MM.1S (cell line): ENCODE results near the gene BTBD9.

Experiments
- DNase-seq: peaks from one replicate; pipeline ENCODE4 v3.0.0-alpha.2; 2015
- H2AFZ ChIP-seq: fragments of 300-600 bp; sonication (generic); 2 replicates; pipeline ENCODE4 v1.6.0; 2016; ENCODE audit warnings: antibody characterized with exemption, low read length
- H3F3A ChIP-seq: fragments of 300-600 bp; sonication (generic); 2 replicates; pipeline ENCODE4 v1.6.1; 2016; ENCODE audit warnings: mild to moderate bottlenecking, antibody characterized with exemption, low read length, moderate library complexity, mixed read lengths; ENCODE audit not compliant: insufficient read depth
- H3K27ac ChIP-seq: fragments of 300-600 bp; sonication (generic); 2 replicates; pipeline ENCODE4 v1.5.1; 2016; ENCODE audit warnings: mild to moderate bottlenecking, low read length
- H3K27me3 ChIP-seq: fragments of 300-600 bp; sonication (generic); replicated peaks from 2 replicates; pipeline ENCODE4 v1.6.0; 2016; ENCODE audit warnings: low read length; ENCODE audit not compliant: insufficient read depth
- H3K36me3 ChIP-seq: fragments of 300-600 bp; sonication (generic); replicated peaks from 2 replicates; pipeline ENCODE4 v1.6.1; 2016; ENCODE audit warnings: mild to moderate bottlenecking, low read length, mixed read lengths; ENCODE audit not compliant: insufficient read depth
- H3K4me1 ChIP-seq: fragments of 300-600 bp; sonication (generic); 2 replicates; pipeline ENCODE4 v1.6.1; 2016; ENCODE audit warnings: low read length, mixed read lengths
- H3K4me2 ChIP-seq: fragments of 300-600 bp; sonication (generic); 2 replicates; pipeline ENCODE4 v1.6.0; 2016; ENCODE audit warnings: low read depth, low read length
- H3K4me3 ChIP-seq: fragments of 300-600 bp; sonication (generic); 2 replicates; pipeline ENCODE4 v1.5.1; 2016; ENCODE audit warnings: low read length, mixed read lengths
- H3K79me2 ChIP-seq: fragments of 300-600 bp; sonication (generic); 2 replicates; pipeline ENCODE4 v1.6.1; 2016; ENCODE audit warnings: mixed run types, low read length, mixed read lengths
- H3K9ac ChIP-seq: fragments of 300-600 bp; sonication (generic); 2 replicates; pipeline ENCODE4 v1.6.1; 2016; ENCODE audit warnings: low read length, mixed read lengths
- H3K9me2 ChIP-seq: fragments of 300-600 bp; sonication (generic); replicated peaks from 2 replicates; pipeline ENCODE4 v1.6.1; 2016; ENCODE audit warnings: mild to moderate bottlenecking, low read length, mixed read lengths; ENCODE audit not compliant: insufficient read depth
- H3K9me3 ChIP-seq: fragments of 300-600 bp; sonication (generic); replicated peaks from 2 replicates; pipeline ENCODE4 v1.6.1; 2016; ENCODE audit warnings: mild to moderate bottlenecking, low read length, mixed read lengths; ENCODE audit not compliant: insufficient read depth
- H4K20me1 ChIP-seq: fragments of 300-600 bp; sonication (generic); 2 replicates; pipeline ENCODE4 v1.6.1; 2016; ENCODE audit warnings: mild to moderate bottlenecking, low read length, moderate library complexity, mixed read lengths; ENCODE audit not compliant: insufficient read depth
- EZH2 ChIP-seq: fragments of 300-600 bp; sonication (generic); optimal IDR thresholded peaks from 2 replicates; pipeline ENCODE3; 2017; ENCODE audit warnings: low read depth, mild to moderate bottlenecking, antibody characterized with exemption, low read length, mixed read lengths
- EZH2phosphoT487 ChIP-seq: fragments of 300-600 bp; sonication (generic); IDR thresholded peaks from 2 replicates; pipeline ENCODE4 v1.6.1; 2018; ENCODE audit warnings: antibody characterized with exemption, low read length
- TF ChIP-seq, protein P1 (sequence below): fragments of 300-600 bp; sonication (generic); IDR thresholded peaks from 2 replicates; pipeline ENCODE4 v1.5.1; 2016; ENCODE audit warnings: antibody characterized with exemption, low read length, mixed read lengths

Gene BTBD9

DNA sequence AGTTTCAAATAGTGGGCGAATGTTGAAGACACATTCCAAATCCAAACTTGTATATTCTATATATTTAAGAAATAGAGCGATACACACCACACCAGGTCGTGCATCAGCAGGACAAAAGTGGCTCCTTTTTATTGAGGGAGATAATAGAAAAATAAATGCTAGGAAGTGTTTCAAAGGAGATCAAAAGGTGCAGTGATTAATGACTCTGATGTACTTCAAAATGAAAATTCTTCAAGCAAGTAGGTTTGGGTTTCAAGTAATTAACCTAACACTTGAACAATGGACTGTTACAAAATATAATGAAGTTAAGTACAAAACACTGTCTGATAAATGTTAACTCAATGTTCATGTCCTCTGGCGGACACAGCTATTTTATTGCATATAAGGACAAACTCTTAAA is 185.9 kb downstream of the BTBD9 start:
- Histone ChIP-seq H3K36me3 (no peaks in the 10 kb centered on the region), H3F3A (no peaks in the 10 kb centered on the region), H3K4me2 (no peak overlapping the region), H3K9me3 (no peaks in the 10 kb centered on the region), H3K9ac (no peak overlapping the region), H3K4me3 (no peak overlapping the region), H3K9me2 (no peaks in the 10 kb centered on the region), H2AFZ (no peak overlapping the region), H3K27ac (no peak overlapping the region), H3K27me3 (no peaks in the 10 kb centered on the region), H4K20me1 (no peaks in the 10 kb centered on the region), H3K79me2 (no peaks in the 10 kb centered on the region), H3K4me1 (no peaks in the 10 kb centered on the region)
- DNase-seq = no peak
- TF ChIP-seq EZH2phosphoT487 = no peak
- TF ChIP-seq EZH2 = no peak
- TF ChIP-seq, protein P1, sequence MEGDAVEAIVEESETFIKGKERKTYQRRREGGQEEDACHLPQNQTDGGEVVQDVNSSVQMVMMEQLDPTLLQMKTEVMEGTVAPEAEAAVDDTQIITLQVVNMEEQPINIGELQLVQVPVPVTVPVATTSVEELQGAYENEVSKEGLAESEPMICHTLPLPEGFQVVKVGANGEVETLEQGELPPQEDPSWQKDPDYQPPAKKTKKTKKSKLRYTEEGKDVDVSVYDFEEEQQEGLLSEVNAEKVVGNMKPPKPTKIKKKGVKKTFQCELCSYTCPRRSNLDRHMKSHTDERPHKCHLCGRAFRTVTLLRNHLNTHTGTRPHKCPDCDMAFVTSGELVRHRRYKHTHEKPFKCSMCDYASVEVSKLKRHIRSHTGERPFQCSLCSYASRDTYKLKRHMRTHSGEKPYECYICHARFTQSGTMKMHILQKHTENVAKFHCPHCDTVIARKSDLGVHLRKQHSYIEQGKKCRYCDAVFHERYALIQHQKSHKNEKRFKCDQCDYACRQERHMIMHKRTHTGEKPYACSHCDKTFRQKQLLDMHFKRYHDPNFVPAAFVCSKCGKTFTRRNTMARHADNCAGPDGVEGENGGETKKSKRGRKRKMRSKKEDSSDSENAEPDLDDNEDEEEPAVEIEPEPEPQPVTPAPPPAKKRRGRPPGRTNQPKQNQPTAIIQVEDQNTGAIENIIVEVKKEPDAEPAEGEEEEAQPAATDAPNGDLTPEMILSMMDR = no peak

DNA sequence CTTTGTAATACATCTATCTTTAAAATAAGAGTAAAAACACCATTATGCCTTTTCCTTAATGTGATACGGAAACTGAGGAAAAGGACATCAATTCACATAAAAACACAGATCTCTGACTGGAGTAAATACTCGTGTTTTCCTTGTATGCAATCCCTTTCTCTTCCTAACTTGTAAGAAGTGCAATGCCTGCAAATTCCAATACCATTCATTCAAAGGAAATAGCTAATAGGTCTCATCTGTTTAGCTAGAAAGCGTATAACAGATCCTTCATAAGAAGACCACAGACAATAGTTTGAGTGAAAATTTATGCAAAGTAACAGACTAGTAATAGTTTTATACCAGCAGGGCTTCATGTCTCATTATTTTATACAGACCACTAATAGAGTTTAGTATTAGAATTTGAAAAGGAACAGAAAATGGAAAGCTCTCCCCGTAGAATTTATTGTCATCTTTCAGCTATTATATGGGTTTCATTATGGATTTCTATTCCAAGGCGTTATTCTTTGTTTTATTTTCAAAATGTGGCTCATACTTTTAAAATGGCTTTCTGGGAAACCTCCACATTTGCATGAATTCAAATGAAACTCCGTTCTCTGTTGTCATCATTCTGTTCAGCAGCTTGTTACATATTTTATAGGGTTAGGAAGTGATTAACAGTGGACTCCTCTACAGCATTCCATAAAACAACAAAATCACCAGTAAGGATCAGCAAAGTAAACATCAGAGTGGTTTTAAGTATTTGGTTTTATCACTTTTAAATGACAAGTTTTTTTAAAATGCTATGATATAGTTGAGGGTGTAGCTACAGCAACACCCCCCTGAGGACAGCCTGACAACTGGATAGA is 186.7 kb downstream of the BTBD9 start:
- no peaks in the 10 kb centered on the region for H3K27me3 ChIP-seq
- H3F3A ChIP-seq = no peaks in the 10 kb centered on the region
- DNase-seq = no peak
- no peak overlapping the region for H3K4me3 ChIP-seq
- no peak overlapping the region for H3K27ac ChIP-seq
- H3K79me2 ChIP-seq = no peaks in the 10 kb centered on the region
- no peak overlapping the region for H3K9ac ChIP-seq
- no peaks in the 10 kb centered on the region for H3K9me2 ChIP-seq
- TF ChIP-seq, protein P1 = no peak
- TF ChIP-seq EZH2 (no peak), EZH2phosphoT487 (no peak)
- H3K9me3 ChIP-seq = no peaks in the 10 kb centered on the region
- H3K36me3 ChIP-seq = no peaks in the 10 kb centered on the region
- H3K4me2 ChIP-seq = no peak overlapping the region
- no peaks in the 10 kb centered on the region for H4K20me1 ChIP-seq
- H2AFZ ChIP-seq = no peak overlapping the region
- H3K4me1 ChIP-seq = no peaks in the 10 kb centered on the region

DNA sequence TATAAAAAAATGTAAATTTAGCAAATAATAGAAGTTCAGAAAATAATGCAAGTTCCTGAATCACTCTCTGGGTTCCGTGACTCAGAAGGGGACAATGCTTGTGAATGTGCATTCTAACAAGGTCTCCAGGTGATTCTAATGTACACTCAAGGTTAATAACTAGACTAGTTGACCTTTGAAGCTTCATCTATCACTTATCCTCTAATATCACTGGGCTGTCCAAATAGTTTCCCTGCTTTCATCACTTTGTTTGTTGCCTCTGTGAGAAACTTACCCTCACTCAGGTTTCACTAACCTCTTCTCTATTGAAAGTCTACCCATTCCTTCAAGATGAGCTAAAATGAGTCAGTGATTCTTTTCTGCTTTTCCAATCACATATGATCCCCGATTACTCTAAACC is 189.0 kb downstream of the BTBD9 start:
- H4K20me1 ChIP-seq = no peaks in the 10 kb centered on the region
- H3K27me3 ChIP-seq = no peaks in the 10 kb centered on the region
- no peak overlapping the region for H3K4me3 ChIP-seq
- H3K4me1 ChIP-seq = no peaks in the 10 kb centered on the region
- H3K27ac ChIP-seq = no peak overlapping the region
- H3K4me2 ChIP-seq = no peak overlapping the region
- TF ChIP-seq, protein P1 = no peak
- TF ChIP-seq EZH2phosphoT487 (no peak), EZH2 (no peak)
- H3K9me3 ChIP-seq = no peaks in the 10 kb centered on the region
- H2AFZ ChIP-seq = no peak overlapping the region
- no peaks in the 10 kb centered on the region for H3K79me2 ChIP-seq
- H3K9ac ChIP-seq = no peak overlapping the region
- H3K9me2 ChIP-seq = no peaks in the 10 kb centered on the region
- no peaks in the 10 kb centered on the region for H3F3A ChIP-seq
- DNase-seq = no peak
- H3K36me3 ChIP-seq = no peaks in the 10 kb centered on the region
